ENCODE data around the gene VPS16. TPM values are rescaled to one million over a fixed set of nuclear protein-coding genes. Genes with fewer than 3 reads are reported as not detected.

VPS16 gene
- total and polyA plus RNA-seq, 2 of the 4 experiments (the other 2 are of a cell fraction), result 38.7 to 48.0 TPM

GRCh38 chr20:2795451-2795850, 45.1 kb upstream of the VPS16 start:
- no peaks in the 10 kb centered on the region for H3K9me1 ChIP-seq (ENCODE audit: insufficient read depth, low read length)
- no peak overlapping the region for H3K27ac ChIP-seq (ENCODE audit: insufficient read depth, low read length)
- in situ Hi-C loops (cut with MboI; ENCODE audit: low sequenced_read_pairs), result no loop called here
- no peak overlapping the region for H3K14ac ChIP-seq (replicated peaks; ENCODE audit: low read depth, low read length)
- H3K4me2 ChIP-seq (ENCODE audit: low read depth, low read length), result no peak overlapping the region
- no peak overlapping the region for H2BK15ac ChIP-seq (ENCODE audit: low read depth, low read length)
- no peak overlapping the region for H2AK5ac ChIP-seq (ENCODE audit: low read depth, low read length)
- H3K4me3 ChIP-seq (ENCODE audit: insufficient read depth, low read depth, low read length), result no peak overlapping the region
- ChIA-PET POLR2A (ENCODE audit: unreplicated experiment) (no interaction called here), CTCF (no interaction called here)
- H3K56ac ChIP-seq (ENCODE audit: extremely low read depth, insufficient read depth, low read length), result no peak overlapping the region
- BruUV-seq (replicated peaks), result no TSS peak
- H4K5ac ChIP-seq (ENCODE audit: low read depth, low read length), result no peak overlapping the region
- DNase-seq, result no peak
- H2BK20ac ChIP-seq (ENCODE audit: low read depth, low read length), result no peak overlapping the region
- H3K79me1 ChIP-seq (ENCODE audit: low read depth in 1 of 2, low read length in 2 of 2), result no peaks in the 10 kb centered on the region
- dilution Hi-C loops (cut with HindIII; ENCODE audit: low sequenced_read_pairs, unreplicated experiment), result no loop called here
- H3K23ac ChIP-seq (ENCODE audit: low read depth, low read length), result no peak overlapping the region
- WGBS, 2 experiments (ENCODE audit: extremely low coverage in 2 of 2, insufficient read length in 1 of 2), result 90% methylated on average over 16 of the region's 24 CpGs; no CpG with 5 or more reads in 1 of the 2 experiments
- no peak overlapping the region for H3K18ac ChIP-seq (ENCODE audit: low read depth, low read length)
- no peak overlapping the region for H4K91ac ChIP-seq (ENCODE audit: insufficient read depth, low read depth, low read length)
- H4K8ac ChIP-seq (ENCODE audit: low read depth in 2 of 2, low read length in 2 of 2), result no peak overlapping the region
- no peak overlapping the region for H2AK9ac ChIP-seq (replicated peaks; ENCODE audit: low read depth, low read length, poor library complexity)
- intact Hi-C loops (cut with micrococcal nuclease), result no loop called here
- H2AFZ ChIP-seq (replicated peaks; ENCODE audit: low read length, poor library complexity), result peak overlapping the region; percentile 23
- no peak overlapping the region for H3K9ac ChIP-seq (ENCODE audit: low read depth, low read length)
- no peaks in the 10 kb centered on the region; the same call in 1 of the 2 replicates for H3K36me3 ChIP-seq (ENCODE audit: control insufficient read depth, insufficient read depth, low read length)
- H3K27me3 ChIP-seq (ENCODE audit: control insufficient read depth, insufficient read depth, low read length), result peaks cover 35% of the 10 kb centered on the region
- no peak overlapping the region for H3K4ac ChIP-seq (ENCODE audit: low read depth, low read length)
- no peak for ATAC-seq (ENCODE audit: low read depth)
- H3K9me3 ChIP-seq (ENCODE audit: control insufficient read depth, insufficient read depth, low read length), result no peaks in the 10 kb centered on the region
- H3K4me1 ChIP-seq (ENCODE audit: control insufficient read depth, insufficient read depth, low read length), result no peaks in the 10 kb centered on the region; the same call in 1 of the 2 replicates
- no peaks in the 10 kb centered on the region for H4K20me1 ChIP-seq (ENCODE audit: insufficient read depth, low read length)
- TF ChIP-seq NFE2L2 (IDR thresholded peaks at IDR 0.05; ENCODE audit: low read depth, low read length), result no peak
- no peak for TF ChIP-seq RFX5 (IDR thresholded peaks at IDR 0.05; ENCODE audit: low read depth, low read length)
- TF ChIP-seq MAFK (IDR thresholded peaks at IDR 0.05; ENCODE audit: low read depth, low read length), result peak; percentile 9; the same call in 1 of the 2 replicates
- no peak for TF ChIP-seq RCOR1 (IDR thresholded peaks at IDR 0.05; ENCODE audit: insufficient replicate concordance, low read length)
- H2BK120ac ChIP-seq (ENCODE audit: low read depth, low read length), result no peak overlapping the region
- H2BK5ac ChIP-seq (ENCODE audit: low read depth, low read length, poor library complexity, severe bottlenecking), result no peak overlapping the region
